GM19035 (cell line): ENCODE results near the gene RIN3.

ENCODE experiments used
- ATAC-seq: cut with Tn5 transposase; IDR thresholded peaks from one replicate; pipeline ENCODE4 v1.9.1; 2021; ENCODE audit not compliant: unreplicated experiment

Gene RIN3

GRCh38 chr14:92597906-92598905 lies 84.6 kb downstream of the RIN3 start:
- no peak for ATAC-seq

DNA sequence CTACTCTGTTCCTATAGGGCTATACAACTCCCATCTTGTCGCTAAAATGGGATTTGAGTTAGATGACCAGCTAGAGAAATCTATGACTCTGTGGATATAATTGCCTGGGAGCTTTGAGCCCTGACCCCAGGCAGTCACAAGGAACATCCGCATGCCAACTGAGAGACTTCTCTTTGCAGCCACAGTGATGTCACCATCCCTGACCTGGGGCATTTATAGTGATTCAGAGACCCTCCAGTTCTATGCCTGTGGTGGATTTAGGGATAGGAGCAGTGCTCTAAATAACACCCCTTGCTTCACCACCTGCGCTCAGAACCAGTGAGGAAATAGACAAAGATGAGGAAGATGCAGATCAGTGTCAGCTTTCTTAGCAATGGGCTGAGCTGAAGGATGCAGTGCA lies 86.2 kb downstream of the RIN3 start:
- ATAC-seq, result no peak

DNA sequence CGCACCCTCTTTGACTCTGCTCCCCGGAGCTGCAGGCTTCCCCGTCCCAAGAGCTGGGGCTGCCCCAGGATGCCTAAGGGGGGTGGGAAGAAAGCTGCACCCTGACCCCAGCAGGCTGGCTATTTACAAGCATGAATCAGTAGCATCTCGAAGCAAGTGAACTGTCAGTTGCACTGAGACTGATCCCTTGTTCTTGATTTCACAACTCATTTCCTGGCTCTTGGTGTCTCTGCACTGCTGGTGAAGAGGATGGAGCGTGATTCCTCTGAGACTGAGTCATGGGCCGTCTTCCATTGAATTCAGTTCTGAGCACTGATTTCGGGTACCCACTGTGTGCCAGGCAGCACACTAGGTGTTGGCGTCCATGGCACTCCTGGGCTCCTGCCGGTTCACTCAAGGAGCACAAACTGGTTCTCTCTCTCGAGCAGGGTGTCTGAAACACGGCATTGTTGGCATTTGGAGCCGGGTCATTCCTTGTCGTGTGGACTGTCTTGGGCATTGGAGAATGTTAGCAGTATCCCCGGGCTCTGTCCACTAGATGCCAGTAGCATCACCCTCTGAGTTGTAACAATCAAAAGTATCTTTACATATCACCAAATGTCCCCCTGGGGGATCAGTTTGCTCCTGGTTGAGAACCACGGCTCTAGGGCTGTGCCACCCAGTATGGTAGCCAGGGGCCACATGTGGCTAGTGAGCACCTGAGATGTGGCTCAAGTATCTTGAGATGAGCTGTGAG lies 86.9 kb downstream of the RIN3 start:
- no peak for ATAC-seq

GRCh38 chr14:92601131-92601710 lies 87.6 kb downstream of the RIN3 start:
- no peak for ATAC-seq

DNA sequence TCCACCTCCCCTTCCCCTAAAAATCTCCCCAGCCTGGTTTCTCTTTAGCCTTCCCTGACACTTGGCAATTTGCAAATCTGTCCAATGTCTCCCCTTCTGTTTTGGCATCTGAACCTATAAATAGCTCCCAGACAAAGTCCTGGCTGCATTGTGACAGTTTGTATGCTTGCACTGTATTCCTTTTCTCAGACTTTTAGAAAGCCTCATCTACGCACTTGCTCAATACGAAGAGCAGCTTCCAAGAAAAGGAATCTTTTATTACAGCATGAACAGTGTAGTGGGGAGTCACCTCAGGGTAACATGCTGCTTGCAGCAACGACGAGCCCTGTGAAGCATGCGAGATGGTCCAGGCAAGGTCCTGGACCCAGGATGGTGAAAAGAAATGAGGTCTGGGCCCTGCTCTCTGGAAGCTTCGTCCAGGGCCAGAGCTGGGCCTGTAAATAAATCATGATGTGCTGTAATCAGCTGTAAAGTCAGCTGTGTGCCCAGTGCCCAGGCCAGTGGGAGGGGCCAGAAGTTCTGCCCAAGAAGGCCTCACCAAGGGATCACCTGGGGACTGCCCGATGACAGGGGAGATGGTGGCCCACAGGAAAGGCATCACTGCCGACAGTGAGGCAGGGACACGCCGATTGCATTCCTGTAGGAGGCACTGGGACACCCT lies 88.3 kb downstream of the RIN3 start:
- no peak for ATAC-seq

- no peak for ATAC-seq
Observed at GRCh38 chr14:92603309-92604242, 90.0 kb downstream of the RIN3 start.

- ATAC-seq, result no peak
Observed at GRCh38 chr14:92605274-92605940, 91.8 kb downstream of the RIN3 start.

- no peak for ATAC-seq
Observed at GRCh38 chr14:92607251-92607650, 93.7 kb downstream of the RIN3 start.

DNA sequence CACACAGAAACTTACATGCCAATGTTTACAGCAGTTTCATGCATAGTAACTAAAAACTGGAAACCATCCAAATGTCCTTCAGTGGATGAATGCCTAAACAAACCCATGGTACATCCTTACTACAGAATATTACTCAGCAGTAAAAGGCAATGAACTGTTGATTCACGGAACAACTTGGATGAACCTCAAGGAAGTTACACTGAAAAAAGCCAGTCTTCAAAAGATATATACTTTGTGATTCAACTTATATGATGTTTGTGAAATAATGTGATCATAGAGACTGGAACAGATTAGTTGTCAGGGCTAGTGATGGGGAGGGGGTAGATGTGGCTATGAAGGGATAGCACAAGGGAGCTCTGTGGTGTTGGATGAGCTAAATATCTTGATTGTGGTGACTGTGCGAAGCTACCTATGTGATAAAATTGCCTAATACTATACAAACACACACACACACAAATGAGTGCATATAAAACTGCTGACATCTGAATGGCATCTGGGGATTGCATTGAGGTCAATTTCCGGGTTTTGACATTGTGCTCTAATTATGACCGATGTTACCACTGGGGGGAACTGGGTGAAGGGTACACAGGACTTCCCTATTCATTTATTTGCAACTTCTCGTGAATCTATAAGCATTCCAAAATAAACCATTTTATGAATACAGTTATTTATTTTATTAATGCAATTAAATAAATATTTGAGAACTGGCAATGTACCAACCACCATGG lies 94.3 kb downstream of the RIN3 start:
- no peak for ATAC-seq

GRCh38 chr14:92609955-92610354 lies 96.4 kb downstream of the RIN3 start:
- ATAC-seq, result no peak

DNA sequence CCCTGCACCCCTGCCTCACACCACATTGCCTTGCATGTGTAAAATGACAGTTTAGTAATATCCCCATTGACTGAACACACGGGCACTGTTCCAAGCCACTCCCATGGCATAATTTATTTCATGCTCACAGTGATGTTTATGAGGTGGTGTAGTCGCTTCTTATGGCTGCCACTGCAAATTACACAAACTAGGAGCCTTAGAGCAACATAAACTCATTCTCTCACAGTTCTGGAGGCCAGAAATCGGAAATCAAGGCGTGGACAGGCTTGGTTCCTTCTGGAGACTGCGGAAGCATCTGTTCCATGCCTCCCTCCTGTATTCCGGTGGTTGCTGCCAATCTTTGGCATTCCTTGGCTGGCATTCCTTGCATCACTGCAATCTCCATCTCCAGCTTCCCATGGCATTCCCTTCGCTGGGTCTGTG lies 97.3 kb downstream of the RIN3 start:
- ATAC-seq, result no peak

GRCh38 chr14:92613008-92613658 lies 99.6 kb downstream of the RIN3 start:
- ATAC-seq, result no peak

DNA sequence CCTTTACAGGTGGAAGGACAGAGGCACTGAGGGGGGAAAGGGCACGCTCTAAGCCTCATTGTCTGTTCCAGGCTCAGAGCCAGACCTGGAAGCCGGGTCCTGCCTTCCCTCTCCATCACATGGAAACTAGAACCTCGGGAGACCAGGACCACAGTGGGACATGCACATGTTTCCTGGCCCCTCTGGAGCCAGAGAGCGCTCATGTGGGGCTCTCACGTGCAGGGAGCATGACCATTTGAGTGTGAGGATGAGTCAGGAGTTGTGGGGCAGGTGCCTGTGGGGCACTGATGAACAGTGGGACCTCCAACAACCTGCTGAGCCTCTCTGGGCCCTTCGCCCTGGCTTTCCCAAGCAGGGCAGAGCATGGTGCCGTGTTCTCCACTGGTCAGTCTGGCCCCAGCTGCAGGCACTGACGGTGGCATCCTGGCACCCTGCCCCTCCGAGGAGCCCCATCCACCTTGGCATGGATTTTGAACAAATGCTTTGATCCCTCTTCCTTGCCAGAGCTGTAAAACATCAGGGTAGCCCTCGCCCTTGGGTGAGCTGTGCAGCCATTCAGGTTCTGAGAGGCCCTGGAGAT lies 100.2 kb downstream of the RIN3 start:
- no peak for ATAC-seq

DNA sequence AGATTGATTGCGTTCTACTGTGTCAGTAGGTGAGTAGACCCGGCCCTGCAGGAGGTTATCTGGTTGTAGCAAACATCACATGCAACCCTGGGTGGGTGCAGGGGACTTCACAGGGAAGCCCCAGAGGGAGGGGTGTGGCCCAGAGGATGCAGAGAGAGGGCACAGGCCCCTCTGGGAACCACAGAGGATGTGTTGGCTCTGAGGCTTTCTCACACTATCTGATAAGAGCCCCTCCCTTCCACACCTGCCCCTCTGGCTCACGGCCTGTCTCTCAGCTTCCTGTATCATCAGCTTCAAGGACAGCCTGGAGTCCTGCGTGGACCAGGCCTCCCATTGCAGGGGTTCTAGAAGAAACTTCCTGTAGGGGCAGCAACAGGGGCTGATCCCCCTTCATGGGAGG lies 101.9 kb downstream of the RIN3 start:
- ATAC-seq, result peak; percentile 75

GRCh38 chr14:92616178-92616577 lies 102.6 kb downstream of the RIN3 start:
- no peak for ATAC-seq

- ATAC-seq, result no peak
Observed at GRCh38 chr14:92617581-92617980, 104.0 kb downstream of the RIN3 start.

DNA sequence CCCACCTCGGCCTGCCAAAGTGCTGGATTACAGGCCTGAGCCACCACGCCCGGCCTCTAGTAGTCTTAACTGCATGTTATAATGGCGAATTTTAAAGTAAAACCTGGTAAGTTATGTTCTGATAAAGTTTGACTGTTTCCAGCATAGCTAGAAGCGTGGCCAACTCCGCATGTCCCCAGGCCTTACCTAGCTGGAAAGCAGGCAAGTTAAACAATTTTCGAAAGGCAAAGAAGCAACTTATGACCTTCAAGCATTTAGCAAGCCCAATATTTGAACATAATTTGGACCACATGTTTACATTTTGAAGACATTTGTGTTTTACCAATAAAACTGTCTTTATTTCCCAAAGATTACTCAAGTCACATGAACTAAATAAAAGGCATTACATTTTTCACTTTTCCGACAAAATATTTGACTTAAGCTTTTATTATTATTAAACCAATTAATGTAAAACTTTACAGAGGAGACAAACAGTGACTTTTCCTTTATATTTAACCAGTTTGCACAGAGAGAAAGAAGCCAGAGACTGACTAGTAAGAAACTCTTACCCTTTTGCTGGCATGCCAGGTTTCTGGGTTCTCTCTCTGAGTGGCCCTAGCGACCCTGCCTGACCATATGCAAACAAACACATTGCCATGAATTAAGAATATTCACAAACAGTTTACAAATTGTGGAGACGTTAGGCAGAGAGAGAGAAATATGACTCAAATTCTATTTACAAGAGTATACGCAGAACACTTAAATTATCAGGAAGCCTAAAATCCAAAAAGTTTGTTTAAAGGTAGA lies 106.3 kb downstream of the RIN3 start:
- ATAC-seq, result no peak
